ENCODE results near the gene C6orf89. TPM values are rescaled to one million over a fixed set of nuclear protein-coding genes. Genes with fewer than 3 reads are reported as not detected.

Gene C6orf89
- total RNA-seq, 1 donor from 2014 or later, result 28.4 TPM

- Mint-ChIP-seq H3K36me3 (ENCODE audit: low read depth) (no peaks in the 10 kb centered on the region), H3K4me1 (ENCODE audit: low read depth) (peaks cover 34% of the 10 kb centered on the region), H3K27me3 (ENCODE audit: low read depth) (peaks cover 23% of the 10 kb centered on the region), H3K4me3 (ENCODE audit: low read depth) (no peak overlapping the region), H3K9me3 (no peaks in the 10 kb centered on the region), H3K27ac (no peak overlapping the region)
- intact Hi-C loops (cut with micrococcal nuclease), result no loop called here
- DNase-seq (ENCODE audit: low spot score), result no peak
These were observed 70.1 kb downstream of the C6orf89 start for GRCh38 chr6:36955671-36956445.

DNA sequence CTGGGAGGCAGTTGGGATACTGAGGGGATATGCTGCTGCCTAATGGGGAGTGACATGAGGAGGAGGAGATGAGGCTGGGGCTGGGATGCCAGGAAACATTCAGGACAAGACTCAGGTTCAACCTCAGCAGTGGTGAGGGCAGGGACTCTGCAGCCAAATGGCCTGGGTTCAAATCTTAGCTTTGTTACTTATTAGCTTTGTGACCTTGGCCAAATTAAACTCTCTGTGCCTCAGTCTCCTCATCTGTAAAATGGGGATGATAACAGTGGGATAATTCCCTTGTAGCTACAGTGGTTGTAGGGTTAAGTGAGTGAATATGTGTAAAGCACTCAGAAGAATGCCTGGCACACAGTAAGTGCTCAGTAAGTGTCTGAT is 70.7 kb downstream of the C6orf89 start:
- Mint-ChIP-seq H3K4me3 (ENCODE audit: low read depth) (no peak overlapping the region), H3K9me3 (no peaks in the 10 kb centered on the region), H3K36me3 (ENCODE audit: low read depth) (no peaks in the 10 kb centered on the region), H3K27me3 (ENCODE audit: low read depth) (peaks cover 23% of the 10 kb centered on the region), H3K4me1 (ENCODE audit: low read depth) (peaks cover 39% of the 10 kb centered on the region), H3K27ac (no peak overlapping the region)
- intact Hi-C loops (cut with micrococcal nuclease), result no loop called here
- DNase-seq (ENCODE audit: low spot score), result no peak

DNA sequence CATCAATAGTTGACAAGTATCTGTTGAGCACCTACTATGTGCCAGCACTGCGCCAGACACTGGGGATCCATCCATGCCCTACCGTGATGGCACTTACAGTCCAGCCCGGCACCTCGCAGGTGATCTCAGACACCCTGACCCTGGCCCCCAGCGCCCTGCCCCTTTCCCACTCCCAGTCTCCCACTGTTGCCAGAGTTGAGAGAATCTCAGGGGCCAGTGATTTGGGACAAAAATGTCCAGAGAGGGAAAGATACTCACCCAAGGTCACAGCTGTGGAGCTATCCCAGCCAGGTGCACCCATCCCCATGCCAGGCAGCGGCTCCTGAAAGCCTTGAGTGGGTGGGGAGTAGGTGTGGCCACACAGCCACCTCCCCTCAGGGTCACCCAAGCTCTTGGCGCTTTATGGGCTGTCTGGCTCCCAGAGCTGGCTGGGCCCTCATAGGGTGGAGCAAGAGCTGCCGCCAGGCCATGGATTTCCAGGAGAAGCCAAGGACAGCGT is 72.1 kb downstream of the C6orf89 start:
- no peak overlapping the region for H3K27ac Mint-ChIP-seq
- H3K4me1 Mint-ChIP-seq (ENCODE audit: low read depth), result peaks cover 42% of the 10 kb centered on the region
- peaks cover 22% of the 10 kb centered on the region for H3K27me3 Mint-ChIP-seq (ENCODE audit: low read depth)
- no peaks in the 10 kb centered on the region for H3K9me3 Mint-ChIP-seq
- H3K36me3 Mint-ChIP-seq (ENCODE audit: low read depth), result no peaks in the 10 kb centered on the region
- H3K4me3 Mint-ChIP-seq (ENCODE audit: low read depth), result no peak overlapping the region
- DNase-seq (ENCODE audit: low spot score), result no peak
- intact Hi-C loops (cut with micrococcal nuclease), result no loop called here

DNA sequence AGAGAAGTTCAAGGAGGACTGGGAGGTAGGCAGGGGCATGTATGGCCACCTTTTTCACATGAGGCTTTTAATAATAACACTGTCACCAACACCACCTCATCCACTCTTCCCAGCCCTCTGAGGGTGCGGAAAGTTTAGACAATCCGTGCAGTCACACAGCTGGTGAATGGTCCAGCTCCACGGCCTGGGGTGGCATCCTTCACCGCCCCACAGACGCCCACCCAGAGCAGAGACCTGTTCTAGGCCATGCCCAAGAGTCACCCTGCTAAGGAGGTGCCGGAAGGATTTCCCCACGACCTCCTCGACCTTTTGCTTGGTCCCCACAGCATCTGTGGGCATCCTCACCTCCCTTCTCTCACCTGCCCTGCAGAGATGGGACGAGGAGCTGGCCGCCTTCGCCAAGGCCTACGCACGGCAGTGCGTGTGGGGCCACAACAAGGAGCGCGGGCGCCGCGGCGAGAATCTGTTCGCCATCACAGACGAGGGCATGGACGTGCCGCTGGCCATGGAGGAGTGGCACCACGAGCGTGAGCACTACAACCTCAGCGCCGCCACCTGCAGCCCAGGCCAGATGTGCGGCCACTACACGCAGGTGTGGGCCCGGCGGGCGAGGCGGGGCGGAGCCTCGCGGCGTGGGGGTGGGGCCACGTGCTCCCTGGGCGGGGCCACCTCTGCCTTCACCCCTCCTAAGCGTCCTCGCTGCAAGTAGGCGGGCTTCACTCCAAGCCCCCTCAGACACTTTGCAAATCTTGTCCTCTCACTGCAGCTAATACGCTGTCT is 73.2 kb downstream of the C6orf89 start:
- H3K27ac Mint-ChIP-seq, result no peak overlapping the region
- intact Hi-C loops (cut with micrococcal nuclease), result no loop called here
- peaks cover 48% of the 10 kb centered on the region for H3K4me1 Mint-ChIP-seq (ENCODE audit: low read depth)
- H3K27me3 Mint-ChIP-seq (ENCODE audit: low read depth), result peaks cover 21% of the 10 kb centered on the region
- no peak for DNase-seq (ENCODE audit: low spot score)
- no peak overlapping the region for H3K4me3 Mint-ChIP-seq (ENCODE audit: low read depth)
- no peaks in the 10 kb centered on the region for H3K9me3 Mint-ChIP-seq
- no peaks in the 10 kb centered on the region for H3K36me3 Mint-ChIP-seq (ENCODE audit: low read depth)

DNA sequence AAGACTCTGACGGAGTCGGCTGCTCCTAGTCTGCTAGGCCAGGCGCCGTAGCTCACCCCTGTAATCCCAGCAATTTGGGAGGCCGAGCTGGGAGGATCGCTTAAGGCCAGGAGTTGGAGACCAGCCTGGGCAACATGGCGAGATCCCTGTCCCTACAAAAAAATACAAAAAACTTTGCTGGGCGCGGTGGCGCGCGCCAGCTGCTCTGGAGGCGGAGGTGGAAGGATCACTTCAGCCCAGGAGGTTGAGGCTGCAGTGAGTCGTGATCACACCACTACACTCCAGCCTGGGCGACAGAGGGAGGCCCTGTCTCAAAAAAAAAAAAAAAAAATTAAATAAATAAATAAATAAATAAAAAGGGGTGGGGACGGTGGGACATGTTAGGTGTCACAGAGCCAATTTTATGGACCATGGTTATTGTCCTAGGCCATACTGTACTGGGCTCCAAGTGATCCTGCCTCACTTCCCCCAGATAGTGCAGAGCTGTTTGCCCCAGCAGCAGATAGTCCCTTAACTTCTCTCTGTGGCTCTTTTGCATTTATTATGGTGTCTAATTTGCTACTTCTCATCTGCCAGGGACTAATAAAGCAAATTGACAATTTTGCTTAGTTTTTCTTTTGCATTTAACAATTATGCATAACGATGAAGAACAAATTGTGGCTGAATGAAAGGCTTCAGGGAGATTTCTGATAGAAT is 74.0 kb downstream of the C6orf89 start:
- H3K4me1 Mint-ChIP-seq (ENCODE audit: low read depth), result peaks cover 42% of the 10 kb centered on the region
- no peak overlapping the region for H3K27ac Mint-ChIP-seq
- DNase-seq (ENCODE audit: low spot score), result no peak
- H3K9me3 Mint-ChIP-seq, result no peaks in the 10 kb centered on the region
- intact Hi-C loops (cut with micrococcal nuclease), result no loop called here
- H3K36me3 Mint-ChIP-seq (ENCODE audit: low read depth), result no peaks in the 10 kb centered on the region
- no peak overlapping the region for H3K4me3 Mint-ChIP-seq (ENCODE audit: low read depth)
- H3K27me3 Mint-ChIP-seq (ENCODE audit: low read depth), result peaks cover 21% of the 10 kb centered on the region

GRCh38 chr6:36961441-36962435 is 76.0 kb downstream of the C6orf89 start:
- no peaks in the 10 kb centered on the region for H3K9me3 Mint-ChIP-seq
- no peak for DNase-seq (ENCODE audit: low spot score)
- no peak overlapping the region for H3K27ac Mint-ChIP-seq
- no peak overlapping the region for H3K4me3 Mint-ChIP-seq (ENCODE audit: low read depth)
- H3K4me1 Mint-ChIP-seq (ENCODE audit: low read depth), result peaks cover 30% of the 10 kb centered on the region
- intact Hi-C loops (cut with micrococcal nuclease), result no loop called here
- peaks cover 7% of the 10 kb centered on the region for H3K27me3 Mint-ChIP-seq (ENCODE audit: low read depth)
- peaks cover 7% of the 10 kb centered on the region for H3K36me3 Mint-ChIP-seq (ENCODE audit: low read depth)

GRCh38 chr6:36962874-36963273 is 77.1 kb downstream of the C6orf89 start:
- H3K4me1 Mint-ChIP-seq (ENCODE audit: low read depth), result peaks cover 30% of the 10 kb centered on the region
- H3K9me3 Mint-ChIP-seq, result no peaks in the 10 kb centered on the region
- no peaks in the 10 kb centered on the region for H3K27me3 Mint-ChIP-seq (ENCODE audit: low read depth)
- intact Hi-C loops (cut with micrococcal nuclease), result no loop called here
- no peak overlapping the region for H3K27ac Mint-ChIP-seq
- no peak overlapping the region for H3K4me3 Mint-ChIP-seq (ENCODE audit: low read depth)
- H3K36me3 Mint-ChIP-seq (ENCODE audit: low read depth), result peaks cover 15% of the 10 kb centered on the region
- peak; percentile 72 for DNase-seq (ENCODE audit: low spot score)

- Mint-ChIP-seq H3K27me3 (ENCODE audit: low read depth) (no peaks in the 10 kb centered on the region), H3K4me3 (ENCODE audit: low read depth) (no peak overlapping the region), H3K27ac (no peak overlapping the region), H3K4me1 (ENCODE audit: low read depth) (peaks cover 30% of the 10 kb centered on the region), H3K36me3 (ENCODE audit: low read depth) (peaks cover 23% of the 10 kb centered on the region), H3K9me3 (no peaks in the 10 kb centered on the region)
- no peak for DNase-seq (ENCODE audit: low spot score)
- intact Hi-C loops (cut with micrococcal nuclease), result no loop called here
These were observed 77.9 kb downstream of the C6orf89 start for GRCh38 chr6:36963451-36964290.

DNA sequence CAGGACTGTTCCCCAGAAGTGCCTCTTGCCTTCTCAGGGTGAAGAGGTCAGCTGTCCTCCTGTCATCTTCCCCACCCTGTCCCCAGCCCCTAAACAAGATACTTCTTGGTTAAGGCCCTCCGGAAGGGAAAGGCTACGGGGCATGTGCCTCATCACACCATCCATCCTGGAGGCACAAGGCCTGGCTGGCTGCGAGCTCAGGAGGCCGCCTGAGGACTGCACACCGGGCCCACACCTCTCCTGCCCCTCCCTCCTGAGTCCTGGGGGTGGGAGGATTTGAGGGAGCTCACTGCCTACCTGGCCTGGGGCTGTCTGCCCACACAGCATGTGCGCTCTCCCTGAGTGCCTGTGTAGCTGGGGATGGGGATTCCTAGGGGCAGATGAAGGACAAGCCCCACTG is 78.6 kb downstream of the C6orf89 start:
- H3K27ac Mint-ChIP-seq, result no peak overlapping the region
- no peak for DNase-seq (ENCODE audit: low spot score)
- H3K4me3 Mint-ChIP-seq (ENCODE audit: low read depth), result no peak overlapping the region
- intact Hi-C loops (cut with micrococcal nuclease), result no loop called here
- H3K4me1 Mint-ChIP-seq (ENCODE audit: low read depth), result peaks cover 30% of the 10 kb centered on the region
- no peaks in the 10 kb centered on the region for H3K9me3 Mint-ChIP-seq
- no peaks in the 10 kb centered on the region for H3K27me3 Mint-ChIP-seq (ENCODE audit: low read depth)
- H3K36me3 Mint-ChIP-seq (ENCODE audit: low read depth), result peaks cover 30% of the 10 kb centered on the region

DNA sequence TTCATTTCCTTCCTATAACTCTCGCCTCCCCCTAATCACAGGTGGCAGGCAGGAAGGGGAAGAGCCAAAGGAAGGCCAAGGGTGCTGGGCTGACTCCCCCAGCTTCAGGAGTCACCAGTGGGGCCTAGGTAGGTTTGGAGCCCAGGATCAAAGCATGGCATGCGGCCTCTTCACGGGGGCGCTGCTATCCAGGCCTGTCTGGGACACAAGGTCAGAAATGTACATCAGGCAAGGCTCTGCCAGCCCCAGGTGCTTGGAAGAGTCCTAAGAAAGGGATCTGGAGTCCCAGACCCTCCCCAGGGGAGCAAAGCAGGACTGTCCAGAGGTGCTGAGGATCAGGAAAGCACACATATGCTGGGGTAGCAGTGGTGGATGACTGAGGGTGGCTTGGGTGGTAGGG is 79.2 kb downstream of the C6orf89 start:
- intact Hi-C loops (cut with micrococcal nuclease), result no loop called here
- Mint-ChIP-seq H3K4me3 (ENCODE audit: low read depth) (no peak overlapping the region), H3K27ac (no peak overlapping the region), H3K4me1 (ENCODE audit: low read depth) (peaks cover 30% of the 10 kb centered on the region), H3K27me3 (ENCODE audit: low read depth) (no peaks in the 10 kb centered on the region), H3K9me3 (no peaks in the 10 kb centered on the region), H3K36me3 (ENCODE audit: low read depth) (peaks cover 34% of the 10 kb centered on the region)
- no peak for DNase-seq (ENCODE audit: low spot score)

DNA sequence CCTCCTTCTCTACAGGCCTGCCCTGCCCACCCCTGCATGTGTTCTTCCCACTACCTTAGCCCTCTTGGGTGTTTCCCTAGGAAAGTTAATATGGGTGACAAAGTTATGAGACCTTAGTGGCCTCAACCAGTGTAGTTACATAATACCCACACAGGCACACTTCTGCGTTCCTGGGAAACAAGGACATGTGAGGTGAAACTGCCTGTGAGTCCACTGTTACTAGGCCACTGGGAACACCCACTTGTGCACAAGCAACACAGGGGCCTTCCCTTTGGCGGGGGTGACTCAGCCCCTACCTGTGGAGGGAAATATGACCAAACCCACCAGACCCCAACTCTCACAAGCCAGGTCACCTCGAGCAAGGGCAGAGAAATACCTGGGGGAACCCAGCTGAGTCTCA is 81.5 kb downstream of the C6orf89 start:
- DNase-seq (ENCODE audit: low spot score), result no peak
- Mint-ChIP-seq H3K27me3 (ENCODE audit: low read depth) (no peaks in the 10 kb centered on the region), H3K4me3 (ENCODE audit: low read depth) (no peak overlapping the region), H3K4me1 (ENCODE audit: low read depth) (peaks cover 17% of the 10 kb centered on the region), H3K9me3 (no peaks in the 10 kb centered on the region), H3K36me3 (ENCODE audit: low read depth) (peaks cover 55% of the 10 kb centered on the region), H3K27ac (no peak overlapping the region)
- intact Hi-C loops (cut with micrococcal nuclease), result no loop called here

Measured in activated T-helper 2 cell treated with anti-CD3 and anti-CD28 coated beads, Interferon-gamma antibody, Interleukin-2, Interleukin-4, amounts not matched to agents 10 μg/mL and 5 μg/mL and 100 μg/mL, durations not matched to agents 14 hours and 24 hours and 36 hours (primary cell).